ENCODE results near the gene ERMN. TPM values are rescaled to one million over a fixed set of nuclear protein-coding genes. Genes with fewer than 3 reads are reported as not detected.
A peak's percentile ranks its signal among the peaks of the same experiment; 100 is the strongest.
"Not testable (repeated sequence)": the region's sequence is repeated elsewhere in the genome, so short reads cannot be mapped to it uniquely, and the experiment has no call there.

ERMN gene, protein sequence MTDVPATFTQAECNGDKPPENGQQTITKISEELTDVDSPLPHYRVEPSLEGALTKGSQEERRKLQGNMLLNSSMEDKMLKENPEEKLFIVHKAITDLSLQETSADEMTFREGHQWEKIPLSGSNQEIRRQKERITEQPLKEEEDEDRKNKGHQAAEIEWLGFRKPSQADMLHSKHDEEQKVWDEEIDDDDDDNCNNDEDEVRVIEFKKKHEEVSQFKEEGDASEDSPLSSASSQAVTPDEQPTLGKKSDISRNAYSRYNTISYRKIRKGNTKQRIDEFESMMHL
- total RNA-seq, result 0.27 TPM

DNA sequence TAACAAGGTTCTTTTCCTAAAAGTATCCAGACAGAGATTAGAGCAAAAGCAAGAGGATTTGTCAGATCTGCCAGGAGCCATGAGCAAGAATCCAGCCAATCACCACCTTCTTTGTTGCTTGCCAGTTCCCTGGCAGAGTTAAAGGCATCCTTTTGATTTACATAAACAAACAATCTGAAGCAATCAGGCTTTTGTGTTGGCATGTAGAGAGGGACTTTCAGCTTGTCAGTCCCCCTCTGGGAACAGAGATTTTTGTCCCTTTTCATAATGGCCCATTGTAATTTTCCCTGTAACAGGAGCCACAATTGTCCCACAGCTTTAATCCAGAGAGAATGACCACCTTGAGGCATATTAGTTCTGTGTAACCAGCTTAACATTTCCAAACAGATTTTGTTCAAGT lies at the start of gene ERMN:
Gene ERMN (minus strand): TSS at position 39 of the 400 bp plus-strand sequence. CDS start 182 bp downstream, outside the sequence.
- no peak for DNase-seq (ENCODE audit: low read depth in 2 of 3, low spot score in 2 of 3)

DNA sequence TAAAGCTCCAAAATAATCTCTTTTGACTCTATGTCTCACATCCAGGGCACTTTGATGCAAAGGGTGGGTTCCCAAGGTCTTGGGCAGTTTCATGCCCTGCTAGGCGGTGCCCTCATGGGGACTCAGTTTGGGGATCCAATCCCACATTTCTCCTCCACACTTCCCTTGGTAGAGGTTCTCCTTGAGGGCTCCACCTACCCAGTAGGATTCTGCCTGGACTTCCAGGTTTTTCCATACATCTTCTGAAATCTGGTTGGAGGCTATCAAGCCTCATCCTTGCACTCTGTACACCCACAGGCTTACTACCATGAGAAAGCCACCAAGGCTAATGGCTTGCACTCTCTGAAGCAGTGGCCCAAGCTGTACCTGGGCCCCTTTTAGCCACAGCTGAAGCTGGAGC lies 49.8 kb upstream of the ERMN start:
- DNase-seq (ENCODE audit: low read depth in 2 of 3, low spot score in 2 of 3), result no peak

DNA sequence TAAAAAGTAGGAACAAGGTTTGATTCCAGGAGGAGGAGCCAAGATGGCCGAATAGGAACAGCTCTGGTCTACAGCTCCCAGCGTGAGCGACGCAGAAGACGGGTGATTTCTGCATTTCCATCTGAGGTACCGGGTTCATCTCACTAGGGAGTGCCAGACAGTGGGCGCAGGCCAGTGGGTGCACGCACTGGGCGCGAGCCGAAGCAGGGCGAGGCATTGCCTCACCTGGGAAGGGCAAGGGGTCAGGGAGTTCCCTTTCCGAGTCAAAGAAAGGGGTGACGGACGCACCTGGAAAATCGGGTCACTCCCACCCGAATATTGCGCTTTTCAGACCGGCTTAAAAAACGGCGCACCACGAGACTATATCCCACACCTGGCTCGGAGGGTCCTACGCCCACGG lies 42.9 kb upstream of the ERMN start:
- not testable (repeated sequence) for DNase-seq (ENCODE audit: low read depth in 2 of 3, low spot score in 2 of 3)

DNA sequence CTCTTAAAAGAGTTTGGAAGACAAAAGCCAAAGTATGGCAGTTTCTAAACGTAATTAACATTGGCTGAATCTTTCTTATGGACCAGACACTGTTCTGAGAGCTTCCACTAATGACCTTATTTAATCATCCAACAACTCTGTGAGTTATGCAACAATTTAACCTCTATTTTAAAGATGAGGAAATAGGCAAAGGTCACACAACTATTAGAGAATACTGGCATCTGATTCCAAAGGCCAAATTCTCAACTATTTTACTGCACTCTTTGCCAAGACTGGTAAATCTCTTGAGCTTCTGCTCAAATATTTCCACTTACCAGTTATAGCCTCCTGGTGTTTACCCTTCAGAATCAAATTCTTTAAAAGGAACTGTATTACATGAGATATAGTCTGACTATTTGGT lies 42.1 kb upstream of the ERMN start:
- DNase-seq (ENCODE audit: low read depth in 2 of 3, low spot score in 2 of 3), result no peak

DNA sequence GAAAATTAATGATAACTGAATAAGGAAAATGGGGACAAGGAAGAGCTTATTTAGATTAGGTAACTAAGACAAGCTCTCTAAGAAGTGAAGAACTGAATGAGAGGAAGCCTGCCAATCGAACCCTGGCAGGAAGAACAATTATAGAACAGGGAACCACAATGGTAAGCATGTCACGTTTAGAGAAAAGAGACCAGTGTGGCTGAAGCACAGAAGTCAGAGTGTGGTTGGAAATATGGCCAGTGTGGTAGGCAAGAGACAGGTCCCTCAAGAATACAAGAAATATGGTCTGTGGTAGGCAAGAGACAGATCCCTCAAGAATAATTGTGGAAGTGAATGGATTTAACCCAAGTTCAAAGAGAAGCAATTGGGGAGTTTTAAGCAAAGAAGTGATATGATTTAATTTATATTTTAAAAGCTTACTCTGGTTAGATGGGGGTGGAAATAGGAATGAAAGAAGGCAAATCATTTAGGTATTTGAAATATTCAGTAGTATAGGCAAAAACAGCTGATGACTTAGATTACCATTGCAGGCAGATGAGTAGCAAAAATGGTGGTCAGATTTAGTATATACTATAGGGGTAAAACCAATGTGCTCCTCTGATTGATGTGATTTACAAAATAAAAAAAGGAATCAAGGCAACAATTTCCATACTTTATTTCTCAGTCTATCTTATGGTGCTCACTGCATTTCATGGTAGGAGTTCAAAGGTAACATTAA lies 38.8 kb upstream of the ERMN start:
- peak in 1 of 3 donors; percentile 32 for DNase-seq (ENCODE audit: low read depth in 2 of 3, low spot score in 2 of 3)

DNA sequence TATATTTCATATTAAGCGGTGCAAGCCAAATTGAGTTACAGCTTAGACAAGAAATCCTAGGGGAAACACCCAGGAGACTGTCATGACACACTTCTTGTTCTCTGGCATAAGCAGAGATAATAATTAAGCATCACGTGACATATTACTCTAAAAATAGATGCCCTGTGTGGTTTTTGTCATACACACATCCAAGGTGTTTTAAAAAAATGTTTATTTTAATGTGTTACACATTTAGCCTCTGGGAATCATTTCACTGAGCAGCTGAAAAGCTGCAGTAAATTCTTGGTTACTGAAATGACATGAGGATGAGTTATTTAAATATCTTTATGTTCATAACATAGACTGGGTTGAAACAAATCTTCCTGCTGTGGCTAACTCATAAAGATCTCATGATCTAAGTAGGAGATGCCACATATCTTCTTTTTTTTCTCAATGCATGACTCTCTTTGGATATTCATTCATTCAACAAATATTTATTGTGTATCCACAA lies 38.0 kb upstream of the ERMN start:
- DNase-seq (ENCODE audit: low read depth in 2 of 3, low spot score in 2 of 3), result no peak

DNA sequence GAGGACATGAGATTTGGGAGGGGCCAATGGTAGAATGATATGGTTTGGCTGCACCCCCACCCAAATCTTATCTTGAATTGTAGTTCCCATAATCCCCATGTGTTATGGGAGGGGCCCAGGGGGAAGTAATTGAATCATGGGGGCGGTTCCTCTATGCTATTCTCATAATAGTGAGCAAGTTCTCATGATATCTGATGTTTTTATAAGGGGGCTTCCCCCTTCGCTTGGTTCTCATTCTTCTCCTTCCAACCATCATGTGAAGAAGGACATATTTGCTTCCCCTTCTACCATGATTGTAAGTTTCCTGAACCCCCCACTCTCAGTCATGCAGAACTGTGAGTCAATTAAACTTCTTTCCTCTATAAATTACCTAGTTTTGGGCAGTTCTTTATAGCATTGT lies 37.0 kb upstream of the ERMN start:
- no peak for DNase-seq (ENCODE audit: low read depth in 2 of 3, low spot score in 2 of 3)

DNA sequence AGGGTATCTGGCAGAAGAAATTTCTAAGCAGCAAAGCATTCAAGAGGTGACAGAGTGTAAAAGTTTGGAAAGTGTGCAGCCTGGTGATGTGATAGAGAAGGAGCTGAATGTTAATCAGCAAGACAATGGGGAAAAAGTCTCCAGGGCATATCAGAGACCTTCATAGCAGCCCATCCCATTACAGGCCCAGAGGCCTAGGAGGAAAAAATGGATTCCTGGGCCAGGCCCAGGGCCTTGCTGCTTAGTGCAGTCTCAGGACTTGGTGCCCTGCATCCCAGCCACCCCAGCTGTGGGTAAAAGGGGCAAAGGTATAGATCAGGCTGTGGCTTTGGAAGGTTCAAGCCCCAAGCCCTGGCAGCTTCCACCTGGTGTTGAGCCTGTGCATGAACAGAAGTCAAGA lies 35.9 kb upstream of the ERMN start:
- no peak for DNase-seq (ENCODE audit: low read depth in 2 of 3, low spot score in 2 of 3)

DNA sequence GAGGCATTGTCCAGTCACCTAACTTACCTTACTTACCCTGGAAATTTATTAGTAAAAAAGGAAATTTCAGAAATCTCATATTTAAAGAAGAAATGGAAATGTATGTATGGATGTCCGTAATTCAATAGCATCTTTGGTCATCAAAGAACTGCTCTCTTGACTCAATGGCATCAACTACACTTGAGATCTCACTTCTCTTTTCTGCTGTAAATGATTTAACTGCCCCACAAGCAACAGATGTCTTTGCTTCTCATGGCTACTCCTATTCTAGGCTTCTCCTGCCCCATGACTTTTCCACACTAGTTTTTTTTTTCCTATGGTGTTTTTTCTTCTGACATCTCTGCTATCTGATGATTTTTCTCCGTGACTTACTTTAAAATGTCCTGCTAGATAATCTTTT lies 34.0 kb upstream of the ERMN start:
- DNase-seq (ENCODE audit: low read depth in 2 of 3, low spot score in 2 of 3), result no peak

DNA sequence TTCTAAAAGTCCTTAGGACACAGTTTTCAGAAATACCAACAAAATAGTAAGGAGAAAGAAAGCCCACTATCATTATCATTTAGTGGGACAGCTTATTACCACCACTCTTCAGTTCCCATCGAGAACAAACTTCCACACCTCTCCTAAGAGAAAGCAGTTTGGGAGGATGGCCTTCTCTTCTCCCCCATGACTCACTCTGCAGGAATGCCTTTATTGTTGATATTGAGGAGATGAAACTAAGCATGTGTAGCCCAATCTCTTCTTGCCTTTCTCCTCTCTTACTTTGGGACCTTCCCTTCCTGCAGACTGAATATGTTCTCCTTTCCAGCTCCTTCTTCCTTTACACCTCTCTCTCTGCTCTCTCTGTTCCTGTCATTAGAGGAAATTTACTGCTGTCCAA lies 30.0 kb upstream of the ERMN start:
- DNase-seq (ENCODE audit: low read depth in 2 of 3, low spot score in 2 of 3), result no peak

DNA sequence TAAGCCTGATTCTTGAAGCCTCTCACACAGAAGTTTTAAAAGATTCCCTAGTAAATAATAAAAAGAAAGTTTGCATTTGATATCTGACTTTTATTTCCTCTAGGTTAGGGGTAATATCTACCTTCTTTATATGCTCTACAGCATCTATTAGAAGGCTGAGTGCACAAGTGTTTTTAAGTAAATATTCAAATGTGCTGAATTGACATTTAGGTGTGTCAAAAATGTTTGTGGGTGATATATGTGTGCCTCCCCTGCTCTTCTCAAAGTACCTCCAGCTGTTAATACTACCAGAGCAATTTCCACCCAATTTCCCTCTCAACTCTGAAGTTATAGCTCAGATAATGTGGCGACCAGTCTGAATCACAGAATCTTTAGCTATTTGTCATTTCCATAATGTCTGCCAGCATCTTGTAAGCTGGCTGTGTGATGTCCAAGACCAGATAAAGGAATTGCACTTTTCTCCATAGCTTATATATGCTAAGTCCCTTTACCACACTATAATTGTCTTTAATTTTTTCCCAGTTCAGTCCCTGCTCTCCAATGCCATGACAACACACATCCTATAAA lies 24.4 kb upstream of the ERMN start:
- no peak for DNase-seq (ENCODE audit: low read depth in 2 of 3, low spot score in 2 of 3)

DNA sequence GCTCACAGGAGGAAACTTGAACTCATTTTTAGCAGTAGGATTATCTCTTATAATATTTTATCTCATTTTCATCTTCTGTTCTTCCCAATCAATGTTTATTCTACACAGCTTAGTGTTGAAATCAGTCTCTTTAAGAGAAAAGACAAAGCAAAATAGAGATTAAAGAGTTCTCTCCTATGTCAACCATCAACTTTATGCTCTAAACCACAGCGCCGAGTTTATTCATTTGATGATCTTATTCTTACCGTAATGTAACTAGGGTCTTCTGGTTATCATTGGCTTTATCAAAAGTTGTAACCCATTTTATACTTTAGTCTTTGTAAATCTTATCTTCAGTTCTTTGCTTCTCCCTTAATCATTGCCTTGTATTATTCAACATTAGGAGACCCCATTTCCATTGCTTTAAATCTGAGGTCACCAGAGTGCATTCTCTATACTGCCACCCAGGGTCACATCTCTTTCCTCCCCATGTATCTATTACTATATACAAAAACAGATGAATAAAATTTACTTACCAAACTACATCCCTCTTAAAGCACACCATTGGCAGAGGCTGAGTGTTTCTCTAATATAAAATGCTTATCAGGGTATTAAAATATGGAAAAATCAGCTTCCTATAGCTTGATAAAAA lies 22.8 kb upstream of the ERMN start:
- no peak for DNase-seq (ENCODE audit: low read depth in 2 of 3, low spot score in 2 of 3)

DNA sequence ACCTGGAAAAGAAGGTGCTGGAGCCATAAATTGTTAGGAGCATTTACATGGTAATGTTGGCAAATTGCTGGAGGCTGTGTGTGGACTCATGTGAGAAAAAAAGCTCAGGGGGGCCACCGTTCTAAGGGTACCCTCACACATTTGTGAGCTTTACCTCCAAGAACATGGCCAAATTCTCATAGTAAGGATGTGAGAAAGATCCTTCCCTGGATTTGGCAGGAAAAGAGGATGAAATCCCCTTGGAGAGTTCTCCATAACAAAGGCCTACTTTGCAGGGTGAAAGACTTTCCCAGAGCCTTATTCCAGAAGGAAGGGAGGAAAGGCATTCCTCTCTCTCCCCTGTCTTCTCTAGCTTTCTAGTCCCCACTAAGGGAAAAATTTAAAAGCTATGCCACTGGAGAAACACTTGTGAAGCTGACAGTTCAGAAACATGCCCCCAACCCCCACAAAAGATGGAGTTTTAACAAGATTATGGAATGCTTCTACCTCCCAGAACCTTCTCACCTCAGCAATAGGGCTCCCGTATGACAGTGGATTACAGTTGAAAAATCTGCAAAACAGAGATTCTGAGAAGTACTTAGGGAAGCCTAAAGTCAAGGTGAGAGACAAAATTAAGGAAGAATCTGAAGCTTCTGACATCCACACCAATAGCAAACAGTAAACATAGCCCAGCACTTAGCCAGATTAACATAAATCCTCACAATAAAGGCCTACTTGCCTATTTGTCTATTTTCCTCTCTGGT lies 20.2 kb upstream of the ERMN start:
- DNase-seq (ENCODE audit: low read depth in 2 of 3, low spot score in 2 of 3), result no peak

DNA sequence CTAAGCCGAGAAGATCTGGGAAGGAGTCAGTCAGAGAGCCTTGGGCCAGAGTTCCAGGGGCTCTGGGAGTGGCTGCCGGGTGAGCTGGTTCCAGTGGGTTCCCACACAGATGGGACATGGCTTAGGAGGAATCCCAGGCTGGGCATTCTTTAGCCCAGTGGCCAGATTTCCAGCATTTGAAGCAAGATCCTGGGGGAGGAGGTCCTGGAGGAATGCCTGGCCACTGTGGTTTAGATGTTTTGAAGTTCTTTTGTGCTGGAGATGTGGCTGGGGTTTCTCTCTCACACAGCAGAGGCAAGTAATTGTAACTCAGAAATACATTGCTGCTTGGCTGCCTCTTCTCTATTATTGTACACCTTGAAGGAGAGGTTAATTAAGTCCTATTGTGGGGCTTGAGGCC lies 15.8 kb upstream of the ERMN start:
- DNase-seq (ENCODE audit: low read depth in 2 of 3, low spot score in 2 of 3), result not testable (repeated sequence)

DNA sequence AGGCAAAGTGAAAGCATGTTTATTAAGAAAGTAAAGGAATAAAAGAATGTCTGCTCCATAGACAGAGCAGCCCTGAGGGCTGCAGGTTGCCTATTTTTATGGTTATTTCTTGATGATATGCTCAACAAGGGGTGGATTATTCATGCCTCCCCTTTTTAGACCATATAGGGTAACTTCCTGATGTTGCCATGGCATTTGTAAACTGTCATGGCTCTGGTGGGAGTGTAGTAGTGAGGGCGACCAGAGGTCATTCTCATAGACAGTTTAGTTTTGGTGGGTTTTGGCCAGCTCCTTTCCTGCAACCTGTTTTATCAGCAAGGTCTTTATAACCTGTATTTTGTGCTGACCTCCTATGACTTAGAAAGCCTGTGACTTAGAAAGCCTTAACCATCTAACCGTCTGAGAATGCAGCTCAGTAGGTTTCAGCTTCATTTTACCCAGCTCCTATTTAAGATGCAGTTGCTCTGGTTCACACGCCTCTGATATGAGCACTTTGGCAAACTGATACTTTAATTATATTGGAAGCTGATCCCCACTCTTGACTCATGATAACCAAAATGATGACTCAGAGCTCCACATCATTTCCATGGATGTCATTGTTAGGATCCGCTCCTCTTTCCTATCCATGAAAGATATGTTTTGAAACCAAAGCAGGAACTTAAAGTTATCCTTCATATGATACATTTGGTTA lies 14.5 kb upstream of the ERMN start:
- DNase-seq (ENCODE audit: low read depth in 2 of 3, low spot score in 2 of 3), result no peak

DNA sequence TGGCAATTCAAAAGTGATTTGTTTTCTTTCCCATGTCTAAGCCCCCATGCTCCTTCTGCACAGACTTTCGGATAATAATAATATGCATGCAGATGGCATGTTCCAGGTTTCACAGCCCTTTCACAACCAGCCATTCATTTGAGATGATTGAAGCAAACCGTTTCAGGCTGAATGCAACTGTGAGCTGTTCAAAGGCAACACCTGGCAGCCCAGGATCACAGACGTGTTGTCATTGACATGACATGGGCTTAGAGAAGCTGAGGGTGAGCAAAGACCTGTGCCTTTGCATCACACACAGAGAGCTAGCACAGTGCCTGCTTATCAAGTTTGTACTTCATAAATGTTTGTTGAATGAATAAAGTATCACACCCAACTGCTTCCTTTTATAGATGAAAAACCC lies 12.4 kb upstream of the ERMN start:
- DNase-seq (ENCODE audit: low read depth in 2 of 3, low spot score in 2 of 3), result no peak

DNA sequence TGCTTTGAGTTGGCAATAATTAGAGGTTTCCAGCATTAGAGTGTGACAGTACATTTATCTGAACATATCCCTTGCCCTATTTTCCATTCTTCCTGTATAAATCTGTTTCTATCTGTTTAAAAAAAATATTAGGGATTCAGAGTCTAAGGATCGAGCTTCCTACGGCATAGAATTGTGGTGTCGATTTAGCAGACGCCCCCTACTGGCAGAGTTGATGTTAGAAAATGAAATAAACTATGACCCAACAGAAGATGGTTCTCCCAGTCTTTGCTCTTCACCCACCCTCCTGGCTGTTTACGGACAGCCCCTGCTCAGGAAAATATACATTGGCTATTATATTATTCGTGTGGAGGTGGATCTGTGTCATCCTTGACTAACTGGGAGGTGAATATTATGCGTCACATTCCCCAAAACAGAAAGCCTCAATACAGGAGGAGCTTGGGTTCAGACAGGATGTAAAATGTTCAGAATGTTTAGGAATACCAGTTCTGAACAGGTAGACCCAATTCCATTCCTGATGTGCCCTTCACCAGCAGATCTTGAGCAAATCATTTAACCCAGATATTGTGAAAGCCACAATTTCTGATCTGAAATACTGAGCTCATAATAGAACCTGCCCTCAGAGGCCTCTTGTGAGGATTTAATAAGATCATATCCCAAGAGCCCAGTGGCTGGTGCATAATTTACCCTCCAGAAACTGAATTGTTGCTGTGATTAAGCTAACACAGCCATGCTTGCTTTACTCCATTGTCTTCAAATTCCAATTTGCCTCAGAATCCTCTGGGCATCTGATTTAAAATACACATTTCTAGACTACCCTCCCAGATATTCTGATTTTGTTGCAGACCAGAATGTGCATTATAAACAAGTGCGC lies 10.8 kb upstream of the ERMN start:
- DNase-seq (ENCODE audit: low read depth in 2 of 3, low spot score in 2 of 3), result peak; percentile 26 to 61 (median 28)

DNA sequence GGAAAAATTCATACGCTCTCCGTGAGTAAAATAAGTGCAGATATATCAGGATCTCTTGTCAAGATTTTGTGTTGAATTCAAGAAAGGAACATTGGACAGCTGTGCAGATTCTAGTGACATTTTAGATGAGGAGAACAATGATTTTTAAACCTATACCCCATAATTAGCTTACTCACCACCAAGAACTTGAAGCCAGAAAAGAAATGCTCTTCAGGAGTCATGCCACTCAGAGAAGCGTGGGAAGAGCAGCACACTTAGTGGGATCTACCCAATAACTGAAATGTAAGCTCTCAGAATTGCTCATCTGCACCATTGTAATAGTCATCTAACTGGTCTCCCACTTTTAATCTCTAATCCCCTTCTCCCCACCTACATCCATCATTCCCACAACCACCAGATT lies 9.2 kb upstream of the ERMN start:
- no peak for DNase-seq (ENCODE audit: low read depth in 2 of 3, low spot score in 2 of 3)

DNA sequence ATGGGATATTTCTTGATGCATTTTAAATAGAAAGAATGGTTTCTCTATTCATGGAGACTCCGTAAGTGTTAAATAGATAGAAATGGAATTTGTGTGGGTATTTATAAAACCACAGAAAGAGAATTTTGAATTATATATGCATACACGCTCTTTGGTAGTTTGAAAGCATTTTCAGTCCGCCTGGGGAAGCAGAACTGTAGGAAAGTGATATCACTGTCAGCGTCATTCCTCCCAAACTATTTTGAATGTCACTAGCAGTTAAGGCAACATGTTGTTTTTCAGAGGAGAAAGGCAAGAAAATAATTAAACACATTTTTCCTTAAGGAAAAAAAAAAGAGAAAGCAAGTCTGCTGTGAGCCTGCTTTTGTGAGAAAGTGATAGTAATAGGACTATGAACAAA lies 8.7 kb upstream of the ERMN start:
- no peak for DNase-seq (ENCODE audit: low read depth in 2 of 3, low spot score in 2 of 3)
